HG02973 (cell line): ENCODE measurements around the gene COPZ1.

Experiments used
- ATAC-seq: cut with Tn5 transposase; IDR thresholded peaks from one replicate; pipeline ENCODE4 v1.9.1; 2021; ENCODE audit warnings: moderate library complexity; ENCODE audit not compliant: unreplicated experiment

Gene COPZ1

DNA sequence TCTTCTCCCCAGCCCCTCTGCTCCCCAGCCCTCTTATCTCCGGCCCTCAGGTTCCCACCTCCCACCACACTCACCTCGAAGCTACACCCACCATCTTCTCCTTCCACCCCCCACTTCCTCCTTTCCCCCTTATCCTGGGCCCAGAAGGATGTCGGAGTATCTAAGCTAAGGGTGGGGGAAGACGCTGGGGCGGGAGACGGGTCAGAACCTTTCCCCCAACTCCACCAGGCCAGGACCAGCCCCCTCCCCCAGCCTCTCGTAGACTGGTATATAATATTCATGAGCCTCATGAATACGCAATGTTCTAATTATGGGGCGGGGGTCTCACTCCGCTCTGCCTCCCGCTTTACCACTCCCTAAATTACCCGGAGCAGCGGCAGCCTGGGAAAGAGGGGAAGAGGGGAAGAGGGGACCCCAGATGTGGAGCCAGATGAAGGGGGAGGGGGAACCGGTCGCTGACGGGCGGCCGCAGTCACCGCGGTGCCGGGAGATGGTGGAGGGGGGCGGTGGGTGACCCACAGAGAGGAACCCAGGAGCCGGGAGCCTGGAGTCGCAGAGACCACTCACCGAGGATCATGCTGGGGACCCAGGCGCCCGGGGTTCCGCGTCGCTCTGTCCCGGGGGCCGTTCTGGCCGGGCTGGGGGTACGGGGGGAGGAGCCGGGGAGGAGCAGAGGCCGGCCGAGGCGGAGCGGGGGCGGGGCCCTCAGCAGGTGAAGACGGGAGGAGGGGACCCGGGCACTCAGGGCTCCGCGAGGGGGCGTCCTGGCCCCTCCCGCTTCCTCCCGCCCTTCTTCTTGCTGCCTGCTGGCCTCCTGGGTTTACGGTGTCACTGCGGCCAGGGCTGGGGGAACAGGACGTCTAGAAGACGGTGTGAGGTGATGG is 66.0 kb downstream of the COPZ1 start:
- ATAC-seq: peak; percentile 57

GRCh38 chr12:54392485-54393206 is 67.7 kb downstream of the COPZ1 start:
- ATAC-seq: no peak

DNA sequence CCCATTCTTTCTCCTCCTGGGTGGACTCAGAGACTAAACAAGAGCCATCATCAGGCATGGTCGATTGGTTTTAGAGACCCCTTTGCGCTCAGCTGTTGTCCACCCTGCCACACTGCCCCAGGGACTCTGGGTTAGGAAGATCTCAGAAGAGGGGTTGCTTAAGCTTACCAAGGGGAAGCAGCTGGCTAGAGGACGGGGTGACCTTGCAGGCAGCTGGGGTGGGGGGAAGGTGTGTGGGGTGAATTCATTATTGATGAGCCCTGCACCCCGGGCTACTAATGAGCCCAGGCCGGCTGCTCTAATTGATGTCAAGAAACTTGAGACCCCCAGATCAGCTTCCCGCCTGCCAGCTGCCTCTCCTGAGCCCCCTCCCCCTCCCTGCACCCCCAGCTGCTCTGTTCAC is 68.3 kb downstream of the COPZ1 start:
- no peak for ATAC-seq

GRCh38 chr12:54393743-54394142 is 68.8 kb downstream of the COPZ1 start:
- no peak for ATAC-seq

DNA sequence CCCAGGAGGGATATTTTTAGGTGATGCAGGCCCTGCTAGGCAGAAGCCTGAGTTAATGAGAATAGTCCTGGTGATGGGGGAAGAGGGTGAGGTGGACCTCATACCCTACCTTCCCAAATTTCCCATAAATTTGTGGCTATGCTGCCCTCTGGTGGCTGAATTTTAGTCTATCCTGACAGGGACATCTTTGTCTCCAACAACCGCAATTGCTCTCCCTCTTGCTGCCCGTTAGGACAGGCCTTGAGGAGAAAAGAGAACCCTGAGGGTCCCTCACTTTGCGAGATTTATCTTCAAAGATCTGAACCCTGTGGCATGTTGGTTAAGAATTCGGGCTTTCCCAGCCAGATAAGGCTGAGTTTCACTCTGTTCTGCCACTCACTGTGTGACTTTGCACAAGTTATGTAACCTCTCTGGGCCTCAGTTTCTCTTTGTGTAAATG is 69.4 kb downstream of the COPZ1 start:
- ATAC-seq: no peak

- no peak for ATAC-seq
These were observed 70.1 kb downstream of the COPZ1 start for GRCh38 chr12:54394986-54395385.

GRCh38 chr12:54395545-54395944 is 70.6 kb downstream of the COPZ1 start:
- no peak for ATAC-seq

DNA sequence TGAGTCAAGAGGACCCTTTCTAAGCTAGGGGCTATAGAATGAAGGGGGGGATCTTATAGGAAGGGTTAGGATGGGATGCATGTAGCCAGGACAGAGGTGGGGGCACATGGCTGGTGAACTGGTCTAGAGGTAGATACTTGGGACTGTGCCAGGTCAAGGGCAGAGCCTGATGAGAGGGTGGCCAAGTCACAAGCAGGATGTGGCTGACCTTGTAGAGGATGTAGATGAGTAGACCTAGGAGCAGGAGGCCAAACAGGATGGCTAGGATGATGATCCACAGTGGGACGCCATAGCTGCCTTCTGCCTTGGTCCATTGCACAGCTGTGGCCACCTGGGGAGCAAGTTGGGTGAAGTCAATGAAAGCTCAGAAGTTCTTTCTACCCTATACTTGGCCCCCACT is 72.2 kb downstream of the COPZ1 start:
- ATAC-seq: no peak

- ATAC-seq: no peak
These were observed 73.3 kb downstream of the COPZ1 start for GRCh38 chr12:54398218-54398617.

DNA sequence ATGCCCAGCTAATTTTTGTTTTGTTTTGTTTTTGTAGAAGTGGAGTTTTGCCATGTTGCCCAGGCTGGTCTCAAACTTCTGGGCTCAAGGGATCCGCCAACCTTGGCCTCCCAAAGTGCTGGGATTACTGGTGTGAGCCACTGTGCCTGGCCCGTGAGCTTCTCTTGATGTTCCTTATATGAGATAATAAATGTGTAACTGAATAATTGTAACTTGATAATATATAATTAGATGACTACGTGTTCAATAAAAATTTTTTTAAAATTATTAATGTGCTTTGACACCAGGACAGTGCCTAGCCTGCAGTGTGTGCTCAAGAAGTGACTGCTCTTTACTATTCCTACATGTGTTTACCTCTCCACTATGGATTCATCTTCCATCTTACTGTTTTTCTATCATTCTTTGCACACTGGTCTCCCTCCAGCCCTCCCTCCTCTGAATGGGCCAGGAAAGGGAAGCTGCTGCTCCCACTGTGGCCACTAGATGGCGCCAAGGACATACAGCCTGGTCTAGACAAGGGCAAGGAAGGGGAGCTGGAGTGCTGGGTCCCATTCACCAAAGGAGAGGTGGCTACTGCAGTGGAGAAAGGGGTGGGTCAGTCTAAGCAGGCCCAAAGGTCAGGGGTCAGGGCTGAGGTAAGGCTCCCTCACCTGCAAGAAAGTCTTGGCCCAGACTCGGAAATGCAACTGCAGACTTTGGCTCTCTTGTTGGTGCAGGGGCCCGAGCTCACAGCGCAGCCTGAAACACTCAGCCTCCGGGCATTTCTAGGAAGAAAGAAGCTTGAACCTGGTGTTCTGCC is 74.3 kb downstream of the COPZ1 start:
- peak; percentile 79 for ATAC-seq

GRCh38 chr12:54401119-54401518 is 76.2 kb downstream of the COPZ1 start:
- ATAC-seq: no peak
